Vagina (tissue), 2 donors: ENCODE measurements around the gene SLC10A3.

Source experiments
- POLR2AphosphoS5 ChIP-seq, 2 donors: sonication (generic); formaldehyde crosslinking; IDR thresholded peaks; one replicate each; pipeline ENCODE4 v1.9.0; 2017; ENCODE audit warnings: antibody characterized with exemption in 2 of 2, mild to moderate bottlenecking in 2 of 2, low read depth in 1 of 2; ENCODE audit not compliant: insufficient read depth in 1 of 2
- TF ChIP-seq, protein P1 (sequence below), 3 experiments: fragments of 450-650 bp in 2 of 3; fragments of 200-600 bp in 1 of 3; sonication (generic) in 1 of 3; IDR thresholded peaks; one replicate each; pipeline ENCODE4 v1.5.1; 2017 to 2019; ENCODE audit warnings: antibody characterized with exemption in 3 of 3, mild to moderate bottlenecking in 2 of 3, moderate library complexity in 2 of 3

- TF ChIP-seq, protein P1, sequence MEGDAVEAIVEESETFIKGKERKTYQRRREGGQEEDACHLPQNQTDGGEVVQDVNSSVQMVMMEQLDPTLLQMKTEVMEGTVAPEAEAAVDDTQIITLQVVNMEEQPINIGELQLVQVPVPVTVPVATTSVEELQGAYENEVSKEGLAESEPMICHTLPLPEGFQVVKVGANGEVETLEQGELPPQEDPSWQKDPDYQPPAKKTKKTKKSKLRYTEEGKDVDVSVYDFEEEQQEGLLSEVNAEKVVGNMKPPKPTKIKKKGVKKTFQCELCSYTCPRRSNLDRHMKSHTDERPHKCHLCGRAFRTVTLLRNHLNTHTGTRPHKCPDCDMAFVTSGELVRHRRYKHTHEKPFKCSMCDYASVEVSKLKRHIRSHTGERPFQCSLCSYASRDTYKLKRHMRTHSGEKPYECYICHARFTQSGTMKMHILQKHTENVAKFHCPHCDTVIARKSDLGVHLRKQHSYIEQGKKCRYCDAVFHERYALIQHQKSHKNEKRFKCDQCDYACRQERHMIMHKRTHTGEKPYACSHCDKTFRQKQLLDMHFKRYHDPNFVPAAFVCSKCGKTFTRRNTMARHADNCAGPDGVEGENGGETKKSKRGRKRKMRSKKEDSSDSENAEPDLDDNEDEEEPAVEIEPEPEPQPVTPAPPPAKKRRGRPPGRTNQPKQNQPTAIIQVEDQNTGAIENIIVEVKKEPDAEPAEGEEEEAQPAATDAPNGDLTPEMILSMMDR (IDR thresholded peaks at IDR 0.05) = no peak
- no peak for TF ChIP-seq POLR2AphosphoS5 (IDR thresholded peaks at IDR 0.05; ENCODE audit: insufficient read depth in 1 of 2, low read depth in 1 of 2)
Measured at GRCh38 chrX:154489182-154489581, 1.2 kb downstream of the SLC10A3 start.
